ENCODE data around the gene SST. TPM values are rescaled to one million over a fixed set of nuclear protein-coding genes. Genes with fewer than 3 reads are reported as not detected.
"Not testable (repeated sequence)": the region's sequence is repeated elsewhere in the genome, so short reads cannot be mapped to it uniquely, and the experiment has no call there.

The SST gene
- total and polyA plus RNA-seq, 7 donors = 1.1 to 19.2 (median 7.0) TPM; not detected in 1

GRCh38 chr3:187651282-187651681 lies 18.9 kb downstream of the SST start:
- DNase-seq = no peak
- no peaks in the 10 kb centered on the region for H3K4me1 ChIP-seq
- 48 to 65% methylated on average over 2 of the region's 2 CpGs for WGBS, 2 donors
- H3K27ac ChIP-seq = no peak overlapping the region
- no peaks in the 10 kb centered on the region for H3K27me3 ChIP-seq
- H3K4me3 ChIP-seq = no peak overlapping the region
- H3K9me3 ChIP-seq = no peaks in the 10 kb centered on the region
- TF ChIP-seq POLR2AphosphoS5 (IDR thresholded peaks at IDR 0.05) = no peak
- TF ChIP-seq, protein P1, sequence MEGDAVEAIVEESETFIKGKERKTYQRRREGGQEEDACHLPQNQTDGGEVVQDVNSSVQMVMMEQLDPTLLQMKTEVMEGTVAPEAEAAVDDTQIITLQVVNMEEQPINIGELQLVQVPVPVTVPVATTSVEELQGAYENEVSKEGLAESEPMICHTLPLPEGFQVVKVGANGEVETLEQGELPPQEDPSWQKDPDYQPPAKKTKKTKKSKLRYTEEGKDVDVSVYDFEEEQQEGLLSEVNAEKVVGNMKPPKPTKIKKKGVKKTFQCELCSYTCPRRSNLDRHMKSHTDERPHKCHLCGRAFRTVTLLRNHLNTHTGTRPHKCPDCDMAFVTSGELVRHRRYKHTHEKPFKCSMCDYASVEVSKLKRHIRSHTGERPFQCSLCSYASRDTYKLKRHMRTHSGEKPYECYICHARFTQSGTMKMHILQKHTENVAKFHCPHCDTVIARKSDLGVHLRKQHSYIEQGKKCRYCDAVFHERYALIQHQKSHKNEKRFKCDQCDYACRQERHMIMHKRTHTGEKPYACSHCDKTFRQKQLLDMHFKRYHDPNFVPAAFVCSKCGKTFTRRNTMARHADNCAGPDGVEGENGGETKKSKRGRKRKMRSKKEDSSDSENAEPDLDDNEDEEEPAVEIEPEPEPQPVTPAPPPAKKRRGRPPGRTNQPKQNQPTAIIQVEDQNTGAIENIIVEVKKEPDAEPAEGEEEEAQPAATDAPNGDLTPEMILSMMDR (IDR thresholded peaks at IDR 0.05) = no peak
- TF ChIP-seq EP300 (IDR thresholded peaks at IDR 0.05) = no peak
- TF ChIP-seq POLR2A (IDR thresholded peaks at IDR 0.05) = no peak
- no peaks in the 10 kb centered on the region for H3K36me3 ChIP-seq
- intact Hi-C loops (cut with DNase I) = no loop called here

- DNase-seq = no peak
- WGBS, 2 donors = 52 to 59% methylated on average over 2 of the region's 2 CpGs
- Histone ChIP-seq H3K9me3 (no peaks in the 10 kb centered on the region), H3K27ac (no peak overlapping the region), H3K4me1 (no peaks in the 10 kb centered on the region), H3K27me3 (no peaks in the 10 kb centered on the region), H3K4me3 (no peak overlapping the region), H3K36me3 (no peaks in the 10 kb centered on the region)
- TF ChIP-seq POLR2A (IDR thresholded peaks at IDR 0.05) (no peak), POLR2AphosphoS5 (IDR thresholded peaks at IDR 0.05) (no peak), EP300 (IDR thresholded peaks at IDR 0.05) (no peak)
- TF ChIP-seq, protein P1 (IDR thresholded peaks at IDR 0.05) = no peak
- intact Hi-C loops (cut with DNase I) = no loop called here
Observed at GRCh38 chr3:187648177-187648576, 22.0 kb downstream of the SST start.

DNA sequence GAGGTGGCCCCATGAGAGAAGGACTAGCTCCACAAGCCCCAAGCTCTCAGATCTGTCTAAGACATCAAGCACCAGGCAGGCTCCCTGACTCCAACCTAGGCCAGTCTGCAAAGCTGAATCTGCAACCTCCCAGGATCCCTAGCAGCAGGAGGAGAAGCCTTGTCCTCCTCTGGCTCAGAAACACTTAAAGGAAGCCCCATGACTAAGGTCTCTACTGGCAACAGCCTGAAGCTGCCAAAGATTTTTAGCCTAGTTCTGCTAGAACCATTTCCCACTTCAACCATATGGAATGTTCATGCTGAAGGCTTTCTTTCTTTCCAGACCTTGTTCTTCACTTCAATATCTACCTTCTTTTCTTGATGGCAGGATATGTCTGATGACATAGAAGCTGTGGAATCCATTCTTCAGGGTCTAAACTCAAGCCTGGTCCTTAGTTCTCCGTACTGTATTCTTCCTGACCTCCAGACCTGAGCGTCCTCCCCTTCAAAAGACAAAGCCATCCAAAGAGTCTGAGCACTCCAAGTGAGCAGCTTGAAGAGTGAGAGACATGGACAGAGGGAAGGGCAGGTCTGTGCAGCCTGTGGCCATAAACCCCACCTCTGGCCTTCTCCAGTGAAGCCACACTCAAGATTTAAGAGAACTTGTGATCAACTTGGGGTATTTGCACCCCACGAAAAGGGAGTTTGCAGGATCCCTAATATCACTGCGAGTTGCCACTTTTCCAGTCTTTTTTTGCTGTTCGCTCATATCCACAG lies 23.1 kb downstream of the SST start:
- TF ChIP-seq, protein P1 (IDR thresholded peaks at IDR 0.05) = no peak
- TF ChIP-seq POLR2AphosphoS5 (IDR thresholded peaks at IDR 0.05) (no peak), EP300 (IDR thresholded peaks at IDR 0.05) (no peak), POLR2A (IDR thresholded peaks at IDR 0.05) (no peak)
- no peak for DNase-seq
- Histone ChIP-seq H3K4me3 (no peak overlapping the region), H3K36me3 (no peaks in the 10 kb centered on the region), H3K9me3 (no peaks in the 10 kb centered on the region), H3K4me1 (no peaks in the 10 kb centered on the region), H3K27ac (no peak overlapping the region), H3K27me3 (no peaks in the 10 kb centered on the region)
- intact Hi-C loops (cut with DNase I) = no loop called here
- 77 to 83% methylated on average over 5 of the region's 5 CpGs for WGBS, 2 donors

DNA sequence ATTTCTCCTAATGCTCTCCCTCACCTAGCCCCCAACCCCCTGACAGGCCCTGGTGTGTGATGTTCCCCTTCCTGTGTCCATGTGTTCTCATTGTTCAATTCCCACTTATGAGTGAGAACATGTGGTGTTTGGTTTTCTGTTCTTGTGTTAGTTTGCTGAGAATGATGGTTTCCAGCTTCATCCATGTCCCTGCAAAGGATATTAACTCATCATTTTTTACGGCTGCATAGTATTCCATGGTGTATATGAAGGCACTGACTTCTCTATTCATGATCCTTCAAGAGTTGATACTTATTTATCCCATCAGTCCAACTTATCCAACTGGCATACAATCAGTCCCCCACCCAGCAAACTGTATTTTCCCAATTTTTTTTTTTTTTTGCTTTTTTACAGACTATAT lies 24.8 kb downstream of the SST start:
- H3K36me3 ChIP-seq; H3K4me3 ChIP-seq; intact Hi-C loops (cut with DNase I); H3K9me3 ChIP-seq; H3K27ac ChIP-seq; DNase-seq; H3K4me1 ChIP-seq; H3K27me3 ChIP-seq: not testable (repeated sequence)
- 92 to 98% methylated on average over 1 of the region's 1 CpG for WGBS, 2 donors

DNA sequence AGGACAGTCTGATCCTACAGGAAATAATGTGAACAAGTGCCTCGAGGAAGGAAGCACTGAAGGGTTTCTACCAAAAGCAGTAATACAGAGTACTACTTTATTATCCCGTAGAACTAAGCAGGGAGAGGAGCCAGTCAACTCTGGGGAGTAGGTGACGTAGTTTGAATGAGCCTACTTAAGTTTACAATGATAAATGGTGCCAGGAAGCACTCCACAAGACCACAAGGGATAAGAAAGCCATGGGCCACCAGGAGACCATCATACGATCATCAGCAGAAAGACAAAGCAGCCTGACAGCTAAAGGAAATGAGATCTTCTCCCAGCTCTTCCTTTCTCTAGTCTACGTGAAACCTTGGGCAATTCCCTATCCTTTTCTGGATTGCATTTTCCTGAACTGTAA lies 27.3 kb downstream of the SST start:
- intact Hi-C loops (cut with DNase I) = no loop called here
- 67% methylated on average over 5 of the region's 5 CpGs for WGBS, 2 donors

More for the DNA sequence above, 27.3 kb downstream of the SST start:
- DNase-seq = no peak
- Histone ChIP-seq H3K27ac (no peak overlapping the region), H3K27me3 (no peaks in the 10 kb centered on the region), H3K4me1 (no peaks in the 10 kb centered on the region), H3K4me3 (no peak overlapping the region), H3K36me3 (no peaks in the 10 kb centered on the region), H3K9me3 (peaks cover 0 to 4% (median 0%) of the 10 kb centered on the region in 4 donors)
- TF ChIP-seq EP300 (IDR thresholded peaks at IDR 0.05) = no peak
- no peak for TF ChIP-seq POLR2A (IDR thresholded peaks at IDR 0.05)
- TF ChIP-seq, protein P1 (IDR thresholded peaks at IDR 0.05) = no peak
- TF ChIP-seq POLR2AphosphoS5 (IDR thresholded peaks at IDR 0.05) = no peak

Data from sigmoid colon (tissue), 7 donors.